ENCODE measurements around the gene NCKAP5.

DNA sequence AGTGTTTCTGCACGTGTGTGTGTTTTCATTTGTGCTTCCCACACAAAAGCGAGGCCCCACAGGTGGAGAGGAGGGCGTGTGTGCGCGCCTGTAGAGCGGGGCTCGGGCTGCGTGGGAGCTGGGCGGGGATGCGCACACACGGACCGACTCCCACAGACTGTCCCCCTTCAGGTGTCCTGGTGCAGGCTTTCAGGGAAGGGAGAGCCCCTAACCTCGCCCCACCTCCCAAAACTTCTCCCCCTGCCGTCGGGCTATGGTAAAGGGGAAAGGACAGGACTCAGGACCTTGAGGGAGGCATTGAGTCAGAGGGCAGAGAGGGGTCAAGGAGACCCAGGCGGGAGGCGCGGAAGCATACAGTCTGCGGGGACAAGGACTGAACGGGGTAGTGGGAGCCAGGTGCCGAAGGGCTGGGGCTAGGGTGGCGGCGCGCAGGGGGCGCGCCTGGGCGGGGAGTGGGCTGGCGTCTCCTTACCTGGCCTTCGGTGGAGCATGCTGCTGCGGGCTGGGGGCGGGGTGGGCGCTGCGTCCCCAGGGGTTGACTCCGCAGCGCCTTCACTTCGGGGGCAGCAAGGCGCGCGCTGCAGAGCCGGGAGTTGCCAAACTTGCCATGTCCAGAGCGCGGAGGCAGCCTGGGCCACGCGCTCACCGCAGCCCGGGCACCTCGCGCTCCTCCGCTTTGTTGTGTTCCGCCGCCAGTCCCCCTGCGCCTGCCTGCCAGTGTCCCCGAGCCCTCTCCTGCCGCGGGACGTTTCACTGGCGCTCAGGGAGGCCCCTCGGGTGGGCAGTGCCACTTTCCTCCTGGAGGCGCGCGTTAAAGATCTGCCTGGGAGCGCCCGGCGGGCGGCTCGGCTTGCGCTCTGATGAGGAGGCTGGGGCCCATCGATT is 302.0 kb downstream of the NCKAP5 start:
- TF ChIP-seq, protein P1, sequence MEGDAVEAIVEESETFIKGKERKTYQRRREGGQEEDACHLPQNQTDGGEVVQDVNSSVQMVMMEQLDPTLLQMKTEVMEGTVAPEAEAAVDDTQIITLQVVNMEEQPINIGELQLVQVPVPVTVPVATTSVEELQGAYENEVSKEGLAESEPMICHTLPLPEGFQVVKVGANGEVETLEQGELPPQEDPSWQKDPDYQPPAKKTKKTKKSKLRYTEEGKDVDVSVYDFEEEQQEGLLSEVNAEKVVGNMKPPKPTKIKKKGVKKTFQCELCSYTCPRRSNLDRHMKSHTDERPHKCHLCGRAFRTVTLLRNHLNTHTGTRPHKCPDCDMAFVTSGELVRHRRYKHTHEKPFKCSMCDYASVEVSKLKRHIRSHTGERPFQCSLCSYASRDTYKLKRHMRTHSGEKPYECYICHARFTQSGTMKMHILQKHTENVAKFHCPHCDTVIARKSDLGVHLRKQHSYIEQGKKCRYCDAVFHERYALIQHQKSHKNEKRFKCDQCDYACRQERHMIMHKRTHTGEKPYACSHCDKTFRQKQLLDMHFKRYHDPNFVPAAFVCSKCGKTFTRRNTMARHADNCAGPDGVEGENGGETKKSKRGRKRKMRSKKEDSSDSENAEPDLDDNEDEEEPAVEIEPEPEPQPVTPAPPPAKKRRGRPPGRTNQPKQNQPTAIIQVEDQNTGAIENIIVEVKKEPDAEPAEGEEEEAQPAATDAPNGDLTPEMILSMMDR (IDR thresholded peaks at IDR 0.05): no peak
- TF ChIP-seq POLR2A (IDR thresholded peaks at IDR 0.05) (no peak), POLR2AphosphoS5 (IDR thresholded peaks at IDR 0.05; ENCODE audit: insufficient read depth in 1 of 2, low read depth in 1 of 2) (no peak)

Data from vagina (tissue), 2 donors.